HS-27A (cell line): ENCODE measurements around the gene ABL2.
"Not testable (repeated sequence)": the region's sequence is repeated elsewhere in the genome, so short reads cannot be mapped to it uniquely, and the experiment has no call there.

ENCODE experiments used
- DNase-seq: peaks from one replicate; pipeline ENCODE4 v3.0.0-alpha.2; 2012; ENCODE audit warnings: low read depth, missing footprints

Gene ABL2

DNA sequence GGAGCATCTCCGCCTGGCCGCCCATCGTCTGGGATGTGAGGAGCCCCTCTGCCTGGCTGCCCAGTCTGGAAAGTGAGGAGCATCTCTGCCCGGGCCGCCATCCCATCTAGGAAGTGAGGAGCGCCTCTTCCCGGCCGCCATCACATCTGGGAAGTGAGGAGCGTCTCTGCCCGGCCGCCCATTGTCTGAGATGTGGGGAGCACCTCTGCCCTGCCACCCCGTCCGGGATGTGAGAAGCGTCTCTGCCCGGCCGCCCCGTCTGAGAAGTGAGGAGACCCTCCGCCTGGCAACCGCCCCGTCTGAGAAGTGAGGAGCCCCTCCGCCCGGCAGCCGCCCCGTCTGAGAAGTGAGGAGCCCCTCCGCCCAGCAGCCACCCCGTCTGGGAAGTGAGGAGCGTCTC is 94.3 kb downstream of the ABL2 start:
- DNase-seq, result not testable (repeated sequence)

DNA sequence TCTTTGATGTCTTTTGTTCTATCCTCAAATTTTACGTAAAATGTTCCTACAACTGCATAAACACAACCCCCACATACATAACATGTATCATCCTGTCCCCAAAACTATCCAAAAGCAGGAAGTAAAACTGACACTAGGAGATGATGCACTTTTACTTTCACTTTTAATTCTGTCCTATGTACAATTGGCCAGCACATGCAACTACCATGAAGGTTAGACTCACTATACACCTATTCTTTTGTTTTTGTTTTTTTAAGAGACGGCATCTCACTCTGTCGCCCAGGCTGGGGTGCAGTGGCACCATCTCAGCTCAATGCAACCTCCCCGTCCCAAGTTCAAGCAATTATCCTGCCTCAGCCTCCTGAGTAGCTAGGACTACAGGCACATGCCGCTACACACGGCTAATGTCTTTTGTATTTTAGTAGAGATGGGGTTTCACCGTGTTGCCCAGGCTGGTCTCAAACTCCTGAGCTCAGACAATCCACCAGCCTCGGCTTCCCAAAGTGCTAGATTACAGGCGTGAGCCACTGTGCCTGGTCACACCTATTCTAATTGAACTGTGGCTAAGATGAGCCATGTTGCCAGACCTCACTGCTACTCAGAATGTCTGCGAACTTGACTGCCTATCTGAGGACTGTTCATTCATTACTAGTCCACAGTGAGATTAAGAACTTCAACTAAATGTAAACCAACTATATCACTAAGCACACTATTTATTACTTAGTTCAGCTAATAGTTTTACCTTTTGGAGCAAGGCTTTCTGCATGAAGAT is 99.6 kb downstream of the ABL2 start:
- no peak for DNase-seq

DNA sequence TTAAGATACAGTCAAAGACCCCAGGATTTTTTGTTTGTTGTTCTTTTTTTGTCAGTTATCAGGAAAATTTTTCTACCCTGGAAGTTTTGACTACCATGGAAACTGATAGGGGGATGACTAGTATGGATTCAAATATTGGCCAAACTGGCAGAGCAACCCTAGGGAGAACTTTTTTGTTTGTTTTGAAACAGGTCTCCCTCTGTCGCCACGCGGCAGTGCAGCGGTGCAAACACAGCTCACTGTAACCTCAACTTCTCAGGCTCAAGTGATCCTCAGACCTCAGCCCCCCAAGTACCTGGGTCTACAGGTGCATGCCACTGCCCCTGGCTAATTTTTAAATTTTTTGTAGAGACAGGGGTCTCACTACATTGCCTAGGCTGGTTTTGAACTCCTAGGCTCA is 101.0 kb downstream of the ABL2 start:
- no peak for DNase-seq

DNA sequence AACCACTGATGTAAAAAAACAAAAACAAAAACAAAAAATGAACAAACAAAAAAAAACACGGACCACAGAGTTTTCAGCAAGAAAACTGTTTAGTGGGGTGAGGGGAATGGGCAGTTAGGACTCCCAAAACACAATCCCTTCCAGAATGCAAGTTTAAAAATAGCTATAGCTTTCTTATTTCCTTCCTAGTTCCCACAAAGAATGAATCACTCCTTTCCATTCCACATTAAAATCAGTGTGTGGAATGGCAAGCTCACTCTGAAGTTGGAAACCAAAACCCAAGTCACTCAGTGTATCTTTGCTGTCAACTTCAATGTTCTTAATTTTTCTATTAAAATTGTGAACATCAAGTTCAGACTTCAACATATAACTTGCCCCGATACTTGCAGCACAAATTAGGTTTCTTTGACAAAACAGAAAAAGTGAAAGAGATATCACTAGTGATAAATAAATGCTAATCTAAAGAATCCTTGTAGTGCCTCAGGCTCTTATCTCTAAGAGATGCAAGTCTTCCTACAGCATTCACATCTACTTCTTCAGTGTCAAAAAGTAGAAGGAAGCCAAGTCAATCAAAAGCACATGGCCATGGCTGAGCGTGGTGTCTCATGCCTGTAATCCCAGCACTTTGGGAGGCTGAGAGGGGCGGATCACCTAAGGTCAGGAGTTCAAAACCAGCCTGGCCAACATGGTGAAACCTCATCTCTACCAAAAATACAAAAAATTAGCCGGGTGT is 102.1 kb downstream of the ABL2 start:
- DNase-seq, result no peak

DNA sequence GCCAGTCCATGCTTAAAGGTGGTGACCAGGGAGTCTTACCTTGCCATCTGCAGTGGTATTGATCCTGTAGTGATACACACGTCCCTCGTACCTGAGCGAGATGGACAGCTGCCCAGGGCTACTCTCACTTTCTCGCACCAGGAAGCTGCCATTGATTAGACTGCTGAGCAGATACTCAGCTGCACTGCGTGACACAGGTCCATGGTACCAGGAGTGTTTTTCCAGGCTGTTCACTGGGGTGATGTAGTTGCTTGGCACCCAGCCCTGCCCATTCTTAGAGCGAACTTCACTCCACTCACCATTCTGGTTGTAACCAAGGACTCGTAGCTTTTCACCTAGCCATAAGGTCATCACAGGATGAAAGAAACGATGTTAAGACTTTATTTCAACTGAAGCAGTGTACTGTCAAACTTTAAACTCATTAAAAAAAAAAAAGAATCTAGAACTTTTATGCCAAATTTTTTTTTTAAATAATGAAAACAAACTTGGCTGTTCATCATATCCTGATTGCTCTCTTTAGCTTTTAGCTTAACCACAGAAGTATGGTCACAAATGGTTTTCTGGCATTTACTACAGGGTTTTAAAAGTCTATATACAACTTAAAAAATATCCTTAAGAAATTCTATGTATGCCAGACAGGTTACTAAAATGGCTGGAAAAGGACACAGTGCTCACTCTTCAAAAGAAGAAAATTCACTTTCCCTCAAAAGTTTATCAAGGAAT is 103.0 kb downstream of the ABL2 start:
- no peak for DNase-seq

DNA sequence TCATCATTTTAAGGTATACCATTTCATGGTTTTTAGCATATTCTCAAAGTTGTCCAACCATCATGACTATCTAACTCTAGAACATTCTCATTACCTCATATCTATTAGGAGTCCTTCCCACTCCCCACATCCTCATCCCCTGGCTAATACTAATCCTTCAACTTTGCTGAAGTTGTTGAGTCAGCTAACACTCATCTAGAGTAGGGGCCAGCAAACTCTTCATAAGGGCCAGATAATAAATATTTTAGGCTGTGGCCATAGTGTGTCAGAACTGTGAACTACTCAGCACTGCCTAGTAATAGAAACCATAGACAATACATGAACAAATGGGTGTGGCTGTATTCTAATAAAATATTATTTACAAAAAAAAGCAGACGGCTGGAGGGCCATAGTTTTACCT is 104.6 kb downstream of the ABL2 start:
- no peak for DNase-seq

DNA sequence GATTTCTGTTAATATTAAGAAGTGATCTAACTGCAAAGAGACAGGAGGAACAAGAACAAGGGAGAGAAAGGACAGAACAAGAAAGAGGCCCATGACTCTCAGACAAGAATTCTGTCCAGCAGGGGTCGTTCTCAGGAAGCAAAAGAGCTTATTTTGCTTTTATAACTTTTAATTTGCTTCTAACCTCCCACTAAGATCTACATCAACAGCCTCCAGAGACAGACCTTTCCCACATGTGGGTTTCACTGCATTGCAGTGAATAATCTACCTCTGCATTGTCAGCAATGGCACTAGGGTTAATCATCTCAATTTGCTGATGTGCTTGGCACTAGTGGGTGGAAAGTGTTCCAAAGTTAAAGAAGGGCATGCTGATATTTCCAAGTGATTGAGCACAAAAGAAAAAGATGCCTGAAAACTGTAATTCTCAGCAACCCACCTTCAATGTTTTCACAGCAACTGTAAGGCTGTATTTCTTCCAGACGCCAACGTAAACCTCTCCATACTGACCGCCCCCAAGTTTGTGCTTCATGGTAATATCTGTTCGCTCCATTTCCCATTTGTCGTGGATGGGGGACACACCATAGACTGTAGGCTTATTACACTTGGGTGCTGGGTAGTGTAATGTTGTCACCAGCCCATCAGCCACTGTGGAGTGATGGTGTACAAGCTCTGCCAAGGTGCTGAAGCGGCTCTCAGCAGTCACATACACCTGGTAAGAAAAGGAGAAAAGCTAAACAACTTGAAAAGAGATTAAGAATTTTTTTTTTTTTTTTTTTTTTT is 108.1 kb downstream of the ABL2 start:
- no peak for DNase-seq

DNA sequence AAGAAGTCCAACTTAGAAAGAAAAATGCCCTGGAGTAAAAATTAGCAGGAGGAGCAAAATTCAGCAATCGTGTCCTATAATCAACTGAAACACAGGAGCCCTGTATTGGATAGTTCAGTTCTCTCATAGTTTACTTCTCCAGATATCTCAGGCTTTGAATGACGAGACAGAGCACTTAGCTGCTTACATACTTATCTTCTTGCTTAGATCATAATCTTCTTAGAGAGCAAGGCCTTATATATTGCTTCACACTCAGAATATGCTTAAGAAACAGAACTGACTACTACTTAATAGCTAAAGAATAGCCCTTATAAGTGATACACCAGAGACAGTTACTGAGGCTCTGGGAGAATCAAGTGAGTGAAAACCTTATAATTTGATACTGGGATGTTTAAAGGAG is 108.7 kb downstream of the ABL2 start:
- DNase-seq, result no peak

DNA sequence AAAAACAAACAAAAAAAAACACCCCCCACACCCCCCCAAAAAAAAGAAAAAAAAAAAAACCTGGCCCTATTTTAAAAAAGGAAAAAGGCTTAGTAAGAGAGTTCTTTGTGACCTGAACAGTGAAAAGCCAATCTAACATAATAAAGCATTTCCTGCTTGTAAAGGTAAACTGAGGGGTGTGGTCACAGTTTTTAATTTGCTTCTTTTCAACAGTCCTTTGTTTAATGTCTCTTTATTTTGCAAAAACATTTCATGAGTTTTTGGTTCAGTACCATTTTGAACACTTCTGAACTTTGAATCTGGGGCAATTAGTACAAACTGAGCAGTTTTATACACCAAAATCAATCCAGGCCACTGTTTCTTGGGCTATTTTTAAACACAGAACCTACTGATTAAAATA is 110.0 kb downstream of the ABL2 start:
- DNase-seq, result no peak

DNA sequence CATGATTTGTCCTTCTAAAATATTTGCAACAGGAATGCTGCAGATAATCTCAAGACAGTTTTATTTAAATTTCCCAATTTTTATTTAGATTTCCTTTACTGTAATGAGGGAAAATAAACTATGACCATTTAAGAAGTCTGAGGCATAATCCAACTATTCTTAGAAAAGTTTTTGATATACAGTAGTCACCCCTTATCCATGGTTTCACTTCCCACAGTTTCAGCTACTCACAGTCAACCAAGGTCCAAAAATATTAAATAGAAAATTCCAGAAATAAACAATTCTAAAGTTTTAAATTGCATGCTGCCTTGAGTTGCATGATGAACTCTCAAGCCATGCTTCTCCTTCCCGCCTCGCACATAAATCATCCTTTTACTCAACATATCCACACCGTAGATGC is 114.3 kb downstream of the ABL2 start:
- no peak for DNase-seq

DNA sequence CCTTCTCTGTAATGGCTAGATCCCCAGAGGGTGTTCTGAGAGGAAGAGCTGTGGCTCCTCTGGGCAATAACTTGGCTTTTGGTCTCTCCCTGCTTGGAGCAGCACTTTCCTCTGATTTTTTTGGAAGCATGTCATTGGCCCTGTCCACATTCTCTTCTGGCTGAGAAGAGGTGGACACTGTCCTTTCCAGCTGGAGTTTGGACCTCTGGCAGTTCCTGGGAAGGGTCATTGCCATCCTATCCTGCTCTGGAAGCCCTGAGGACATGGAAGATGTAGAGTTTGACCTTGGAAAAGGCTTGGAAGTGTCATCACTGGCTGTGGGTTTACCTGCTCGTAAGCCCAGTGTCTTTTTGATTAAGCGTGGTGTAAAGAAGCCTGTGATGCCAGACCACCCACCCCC is 120.8 kb downstream of the ABL2 start:
- DNase-seq, result no peak

DNA sequence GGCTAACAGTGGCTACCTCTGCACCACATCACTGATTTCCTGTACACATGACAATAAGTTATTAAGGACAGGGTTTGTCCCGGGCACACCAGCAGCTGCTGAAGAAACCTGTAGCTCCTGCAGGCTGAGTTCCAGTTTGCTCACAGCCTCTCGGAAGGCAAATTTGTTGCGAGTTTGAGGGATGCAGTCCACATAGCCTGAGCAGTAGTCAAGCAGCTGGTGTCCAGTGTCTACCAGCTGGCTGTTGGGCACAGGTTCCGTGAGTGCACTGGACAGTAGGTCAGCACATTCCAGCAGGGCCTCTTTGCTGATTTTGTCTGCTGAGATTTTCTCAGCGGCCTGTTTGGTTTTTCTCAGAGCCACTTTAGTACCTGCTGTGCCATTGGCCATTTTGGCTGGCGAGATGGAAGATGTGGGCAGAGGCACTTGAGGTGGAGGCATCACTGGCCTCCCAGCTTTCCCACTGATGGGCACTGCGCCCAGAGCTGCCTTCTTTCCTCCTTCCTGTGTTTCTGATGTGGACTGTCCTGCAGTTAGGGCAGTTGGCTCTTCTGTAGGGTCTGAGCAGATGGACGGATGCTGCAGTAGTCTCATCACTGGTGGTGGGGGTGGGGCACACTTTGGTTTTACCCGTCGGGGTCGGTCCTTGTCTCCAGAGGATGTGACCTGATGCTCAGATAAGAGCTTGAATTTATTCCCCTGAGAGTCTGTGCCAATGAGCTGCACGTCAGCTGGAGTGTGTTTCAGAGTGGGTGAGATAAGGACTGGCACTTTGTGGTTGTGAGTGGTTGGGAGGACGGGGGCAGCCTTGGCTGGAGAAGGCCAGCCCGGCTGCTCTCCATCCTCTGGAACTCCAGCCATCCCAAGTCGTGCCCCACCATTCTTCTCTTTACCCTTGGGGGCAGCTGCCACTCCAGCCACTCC is 121.5 kb downstream of the ABL2 start:
- no peak for DNase-seq

DNA sequence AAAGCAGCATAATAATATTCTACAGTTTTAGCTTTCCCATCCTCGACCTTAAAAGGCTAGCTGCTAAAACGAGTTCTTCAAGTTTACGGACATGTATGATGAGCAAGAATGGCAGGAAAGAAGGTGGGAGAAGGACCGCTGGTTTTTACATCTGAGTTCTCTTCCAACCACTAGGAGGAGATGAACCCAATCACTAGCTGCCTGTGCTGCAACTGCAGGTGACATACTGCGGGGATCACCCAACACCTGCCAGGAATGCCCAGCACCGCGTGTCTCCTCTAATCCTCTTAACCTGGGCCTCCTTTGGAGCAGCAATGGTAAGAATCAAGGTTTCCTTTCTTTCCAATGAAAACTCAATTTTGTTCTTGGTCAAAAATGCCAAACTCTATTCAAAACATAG is 124.1 kb downstream of the ABL2 start:
- no peak for DNase-seq

DNA sequence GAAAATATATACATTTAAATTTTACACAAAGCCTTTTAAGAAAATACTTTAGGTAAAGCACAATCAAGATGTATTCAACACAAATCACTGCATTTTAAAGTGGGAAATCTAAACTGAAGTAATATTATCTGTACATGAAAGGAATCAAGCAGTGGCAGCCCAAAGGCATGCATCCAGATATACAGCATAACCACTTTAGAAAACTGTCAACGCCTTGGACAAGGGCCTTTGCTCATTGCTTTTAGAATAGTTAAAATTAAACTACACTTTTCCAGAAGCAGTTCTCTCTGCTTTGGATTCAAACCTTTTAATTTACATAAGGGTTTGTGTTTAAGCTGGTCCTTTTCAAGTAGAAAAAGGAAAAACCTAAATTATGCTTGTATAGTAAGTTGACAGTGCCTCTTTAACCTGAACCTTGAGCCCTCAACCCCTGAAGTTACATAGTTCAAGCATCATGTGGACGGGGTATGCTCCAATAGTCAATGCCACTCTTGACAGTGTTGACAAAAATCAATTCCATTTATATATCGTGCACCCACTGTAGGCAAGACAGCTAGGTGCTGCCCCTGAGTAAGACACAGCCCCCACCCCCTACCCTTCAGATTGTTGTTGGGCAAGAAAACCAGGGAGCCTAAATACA is 124.7 kb downstream of the ABL2 start:
- no peak for DNase-seq

DNA sequence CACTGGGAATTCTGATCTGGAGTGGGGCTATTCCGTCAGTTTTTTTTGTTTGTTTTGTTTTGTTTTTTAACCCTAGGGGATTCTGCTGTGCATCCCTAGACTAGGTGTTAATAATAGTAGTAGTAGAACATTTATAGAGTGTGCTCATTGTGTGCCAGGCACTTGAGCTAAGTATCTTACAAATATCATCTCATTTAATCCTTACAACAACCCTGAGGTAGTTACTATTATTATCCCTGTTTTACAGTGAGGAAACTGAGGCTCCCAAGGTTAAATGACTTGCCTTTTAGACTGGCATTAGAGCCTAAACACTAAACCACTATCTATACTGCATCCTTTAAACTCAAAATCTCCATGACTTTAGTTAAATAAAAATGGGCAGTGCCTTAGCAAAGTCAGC is 125.5 kb downstream of the ABL2 start:
- DNase-seq, result no peak

DNA sequence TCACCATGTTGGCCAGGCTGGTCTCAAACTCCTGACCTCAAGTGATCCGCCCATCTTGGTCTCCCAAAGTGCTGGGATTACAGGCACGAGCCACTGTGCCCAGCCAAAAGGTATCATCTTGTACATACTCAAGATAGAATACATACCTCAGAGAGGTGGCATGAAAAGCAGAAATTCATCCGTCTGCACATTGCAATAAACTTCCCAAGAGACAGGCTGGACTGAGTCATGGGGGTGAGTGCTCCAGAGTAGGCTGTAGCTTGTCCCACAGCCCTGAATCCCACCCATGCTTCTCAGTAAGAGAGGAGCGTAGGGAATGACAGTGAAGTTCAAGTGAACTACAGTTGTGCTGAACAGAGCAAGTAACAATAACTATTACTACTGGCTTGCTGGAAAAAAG is 127.9 kb downstream of the ABL2 start:
- no peak for DNase-seq

DNA sequence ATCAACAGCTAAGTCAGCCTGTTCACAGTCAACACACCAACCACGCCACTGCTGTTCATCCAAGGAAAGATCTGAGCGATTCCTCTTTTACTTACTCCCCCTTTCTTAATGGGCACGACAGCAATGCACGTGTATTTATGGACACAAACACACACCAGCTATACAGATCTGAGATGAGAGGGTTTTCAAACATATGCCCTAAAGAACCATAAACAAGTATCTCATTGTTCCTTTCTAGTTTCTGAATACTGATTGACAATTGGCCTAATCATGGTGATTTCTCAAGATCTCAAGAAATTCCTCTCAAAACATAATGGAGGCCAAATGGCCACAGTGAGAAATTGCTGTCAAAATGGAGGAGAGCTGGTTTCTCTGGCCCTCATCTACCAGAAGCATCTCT is 129.6 kb downstream of the ABL2 start:
- DNase-seq, result no peak

DNA sequence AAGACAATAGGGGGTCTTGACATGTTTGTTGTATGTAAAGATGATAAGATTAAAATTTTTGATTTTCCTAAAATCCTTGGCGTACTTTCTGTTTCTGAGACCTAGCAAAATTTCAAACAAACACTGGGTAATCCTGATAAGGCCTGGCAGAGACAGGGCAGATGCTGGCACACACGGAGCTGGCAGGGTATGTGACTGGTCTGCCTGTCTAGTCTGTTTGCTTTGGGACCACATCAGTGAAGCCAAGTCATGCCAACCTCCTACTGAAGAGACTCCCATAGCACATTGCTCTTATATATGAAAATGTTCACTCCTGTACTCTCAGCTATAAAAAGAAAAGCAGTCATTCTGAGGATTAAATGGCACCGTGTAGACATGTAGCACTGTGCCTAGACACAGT is 133.6 kb downstream of the ABL2 start:
- DNase-seq, result no peak

DNA sequence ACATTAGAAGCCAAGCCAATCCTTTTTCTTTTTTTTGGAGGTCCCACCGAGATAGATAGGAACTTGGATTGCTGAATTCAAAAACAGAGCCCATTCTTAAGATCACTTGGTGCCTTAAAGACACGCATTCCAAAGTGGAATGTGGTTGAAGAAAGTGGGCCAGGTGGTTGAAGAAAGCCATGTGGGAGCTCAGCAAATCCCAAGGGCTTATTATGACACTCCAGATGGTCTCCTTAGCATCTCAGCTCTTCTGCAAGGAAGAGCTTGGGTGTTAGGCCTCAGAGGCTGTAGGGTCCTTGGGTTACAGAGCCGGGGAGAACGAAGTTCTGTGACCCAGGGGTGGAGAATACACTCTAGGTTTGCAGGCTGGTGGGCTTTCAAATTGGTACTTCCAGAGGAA is 134.1 kb downstream of the ABL2 start:
- DNase-seq, result no peak

DNA sequence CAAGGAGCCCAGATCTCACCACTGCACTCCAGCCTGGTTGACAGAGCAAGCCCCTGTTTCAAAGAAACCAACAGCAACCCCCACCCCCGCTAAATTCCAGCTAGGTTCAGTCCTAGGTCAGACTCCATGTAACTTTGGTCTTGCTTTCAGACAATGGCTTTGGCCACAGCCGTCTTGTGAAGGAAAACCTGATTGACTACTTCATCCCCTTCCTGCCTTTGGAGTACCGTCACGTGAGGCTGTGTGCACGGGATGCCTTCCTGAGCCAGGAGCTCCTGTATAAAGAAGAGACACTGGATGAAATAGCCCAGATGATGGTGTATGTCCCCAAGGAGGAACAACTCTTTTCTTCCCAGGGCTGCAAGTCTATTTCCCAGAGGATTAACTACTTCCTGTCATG is 134.7 kb downstream of the ABL2 start:
- no peak for DNase-seq
